GM10847 (cell line): ENCODE results near the gene BACE1.

Experiments used
- POLR2A ChIP-seq: IDR thresholded peaks from 2 replicates; pipeline ENCODE4 v1.6.1; 2011; ENCODE audit not compliant: insufficient read length; ENCODE audit errors: extremely low read depth

The BACE1 gene

DNA sequence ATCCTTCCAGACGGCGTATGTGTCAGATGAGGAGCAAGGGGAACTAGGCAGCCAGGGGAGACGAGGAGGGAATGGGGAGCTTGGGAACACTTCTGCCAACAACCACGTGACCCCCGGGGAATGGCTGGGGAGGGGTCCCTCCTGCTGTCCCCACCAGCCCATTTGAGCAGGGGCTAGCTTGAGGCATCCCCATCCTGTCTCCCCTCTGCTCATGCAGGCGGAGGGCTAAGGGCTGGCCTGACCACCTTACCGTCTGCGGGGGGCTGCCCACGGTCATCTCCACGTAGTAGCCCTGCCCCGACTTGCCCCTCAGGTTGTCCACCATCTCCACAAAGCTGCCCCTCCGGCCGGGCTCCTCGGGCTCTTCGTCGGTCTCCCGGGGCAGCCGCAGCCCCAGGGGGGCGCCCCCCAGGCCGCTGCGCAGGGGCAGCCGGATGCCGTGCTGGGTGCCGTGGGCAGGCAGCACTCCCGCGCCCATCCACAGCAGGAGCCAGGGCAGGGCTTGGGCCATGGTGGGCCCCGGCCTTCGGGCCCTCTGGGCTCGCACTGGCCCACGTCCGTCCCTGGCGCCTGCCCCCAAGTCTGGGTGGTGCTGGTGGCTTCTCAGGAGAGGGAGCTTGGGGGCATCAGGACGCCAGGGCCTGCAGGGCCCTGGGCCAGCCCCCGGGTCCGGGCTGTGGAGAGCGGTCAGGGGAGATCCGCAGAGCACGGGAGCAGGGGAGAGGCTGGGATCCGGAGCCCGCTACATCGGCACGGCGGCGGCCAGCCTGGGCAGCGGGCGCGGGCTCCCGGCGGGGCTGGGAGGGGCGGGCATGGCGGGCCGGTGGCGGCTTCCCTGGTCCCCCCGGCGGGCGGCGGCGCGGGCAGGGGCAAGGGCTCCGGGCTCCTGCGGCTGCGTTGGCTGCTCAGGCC is 515 bp downstream of the BACE1 start:
- TF ChIP-seq POLR2A = no peak

DNA sequence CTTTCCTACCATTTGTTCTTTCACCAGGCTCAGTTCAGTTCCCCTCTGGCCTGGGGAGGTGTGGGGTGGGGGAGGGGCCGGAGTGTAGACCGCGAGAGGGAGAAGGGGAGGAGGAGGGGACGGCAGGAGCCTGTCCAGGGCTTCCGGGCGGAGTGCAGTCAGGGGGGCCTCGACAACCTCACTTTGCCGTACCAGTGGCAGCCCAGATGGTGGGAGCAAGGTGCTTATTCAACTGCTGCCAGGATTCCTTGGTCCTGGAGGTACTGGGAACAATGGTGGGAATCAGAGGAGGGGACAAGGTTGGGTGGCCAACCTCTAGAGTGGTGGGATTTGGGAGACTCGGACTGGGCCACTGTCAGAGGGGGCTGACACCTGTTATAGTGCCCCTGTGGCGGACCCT is 1.2 kb downstream of the BACE1 start:
- no peak for TF ChIP-seq POLR2A

DNA sequence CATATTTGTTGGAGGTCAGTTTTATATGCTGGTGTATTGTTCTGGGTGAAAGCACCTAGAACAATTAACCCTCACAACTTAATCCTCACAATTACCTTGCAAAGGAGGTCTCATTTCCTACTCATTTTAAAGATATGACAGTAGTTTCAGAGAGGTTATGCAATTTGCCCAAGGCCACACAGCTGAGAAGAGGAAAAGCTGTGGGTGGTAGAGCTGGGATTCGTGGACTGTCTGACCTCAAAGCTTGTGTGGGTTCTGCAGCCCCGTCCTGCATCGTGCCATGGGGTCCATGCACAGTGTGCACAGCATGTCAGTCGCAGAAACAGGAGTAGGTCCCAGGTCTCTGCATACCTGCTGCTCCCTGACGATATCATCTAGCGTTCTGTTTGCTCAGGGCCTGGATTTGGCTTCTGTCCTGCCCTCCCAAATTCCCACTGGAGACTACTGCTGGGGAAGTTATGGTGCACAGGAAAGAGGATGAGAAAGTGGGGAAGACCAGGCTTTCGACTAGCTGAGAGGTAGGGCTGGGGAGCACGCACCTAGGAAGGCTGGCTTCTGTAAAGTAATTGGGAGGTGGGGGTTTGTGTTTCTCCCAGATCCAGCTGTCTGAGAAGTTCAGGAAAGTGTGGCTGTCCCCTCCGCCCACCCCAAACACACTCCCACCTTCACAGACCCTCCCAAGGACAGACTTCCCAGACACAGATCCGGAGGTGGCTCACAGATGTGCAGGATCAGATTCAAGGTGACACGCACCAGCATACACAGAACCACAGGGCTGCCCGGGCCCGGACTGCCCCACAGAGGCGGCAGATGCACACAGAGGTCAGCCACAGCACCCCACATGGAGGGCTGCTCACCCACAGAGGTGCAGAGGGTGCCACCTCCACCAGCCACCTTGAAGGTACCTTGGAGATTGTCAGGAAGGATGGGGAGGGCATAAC is 2.0 kb downstream of the BACE1 start:
- TF ChIP-seq POLR2A = no peak

DNA sequence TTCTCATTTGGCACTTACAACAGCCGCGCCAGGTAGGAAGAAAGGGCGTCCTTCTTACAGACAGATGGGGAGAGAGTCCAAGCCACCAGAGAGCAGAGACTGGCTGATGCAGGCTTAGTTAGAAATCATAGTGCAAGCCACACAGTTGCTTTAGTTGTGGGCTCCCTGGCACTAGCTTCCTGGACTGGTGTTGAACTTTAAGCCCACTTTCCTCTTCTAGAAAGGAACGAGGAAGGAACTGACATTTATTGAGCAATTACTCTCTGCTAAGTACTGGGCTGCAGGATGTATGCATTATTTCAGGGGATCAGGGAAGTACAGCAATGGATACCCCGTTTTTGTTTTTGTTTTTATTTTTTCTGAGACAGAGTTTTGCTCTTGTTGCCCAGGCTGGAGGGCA is 3.0 kb downstream of the BACE1 start:
- TF ChIP-seq POLR2A = no peak

DNA sequence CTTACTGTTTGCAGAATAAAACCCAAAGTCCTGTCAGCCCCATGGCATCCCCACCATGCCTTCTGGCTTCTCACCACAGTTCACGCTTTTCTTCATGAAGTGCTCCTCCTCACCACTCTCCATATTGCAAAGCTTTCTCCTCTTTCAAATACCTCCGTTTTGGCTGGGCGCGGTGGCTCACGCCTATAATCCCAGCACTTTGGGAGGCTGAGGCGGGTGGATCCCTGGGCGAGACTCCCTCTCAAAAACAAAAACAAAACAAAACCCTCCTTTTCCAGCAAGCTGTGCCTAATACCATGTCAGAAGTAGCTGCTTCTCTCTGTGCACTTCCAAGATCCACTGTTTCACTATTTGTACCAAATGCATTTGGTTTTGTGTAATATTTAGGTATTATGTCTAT is 6.7 kb downstream of the BACE1 start:
- no peak for TF ChIP-seq POLR2A

DNA sequence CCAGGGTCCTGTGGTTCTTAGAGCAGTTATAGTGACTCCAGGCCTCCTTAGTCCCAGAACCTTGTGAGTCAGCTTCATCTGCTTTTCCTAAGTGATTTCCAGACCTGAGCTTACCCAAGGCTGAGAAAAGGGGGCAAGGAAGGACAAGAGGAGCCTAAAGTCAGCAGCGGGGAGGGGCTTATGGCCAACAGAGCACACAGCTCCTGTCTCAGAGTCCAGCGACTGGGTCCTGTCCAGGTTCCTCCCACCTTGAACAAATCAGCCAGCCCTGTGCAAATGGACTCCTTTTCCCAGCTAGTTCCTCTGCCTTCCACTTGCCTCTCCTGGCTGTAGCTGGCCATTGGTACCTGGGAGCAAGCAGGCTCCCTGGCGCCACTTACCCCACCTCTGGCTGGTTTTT is 10.9 kb downstream of the BACE1 start:
- no peak for TF ChIP-seq POLR2A

DNA sequence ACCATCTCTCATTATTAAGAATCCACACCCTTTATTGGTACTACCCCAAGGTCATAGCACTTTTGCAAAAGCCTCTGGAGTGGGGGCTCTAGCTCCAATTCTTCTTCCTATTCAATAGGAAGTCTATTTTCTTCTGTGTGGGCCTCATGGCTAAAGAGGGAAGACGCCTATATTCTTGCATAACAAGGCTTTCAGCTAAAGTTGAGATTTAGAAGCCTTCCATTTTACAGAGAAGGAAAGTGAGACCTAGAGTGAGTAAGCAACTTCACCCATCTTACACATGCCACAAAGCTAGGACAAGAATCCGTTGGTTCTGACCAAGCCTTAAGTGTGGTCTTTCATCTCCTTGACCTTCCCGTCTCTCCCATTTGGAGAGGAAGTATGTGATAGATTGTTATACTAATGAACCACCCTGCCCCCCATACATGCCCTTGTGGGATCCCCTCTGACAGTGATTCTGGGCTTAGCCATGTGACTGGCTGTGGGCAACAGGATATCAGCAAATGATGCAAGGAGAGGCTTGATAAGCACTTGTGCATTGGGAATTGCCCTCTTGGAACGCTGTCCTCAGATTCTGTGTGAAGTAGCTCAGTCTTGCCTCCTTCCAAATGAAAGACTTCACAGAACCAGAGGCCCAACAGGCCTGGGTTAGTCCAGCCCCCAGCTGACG is 12.3 kb downstream of the BACE1 start:
- TF ChIP-seq POLR2A = no peak

DNA sequence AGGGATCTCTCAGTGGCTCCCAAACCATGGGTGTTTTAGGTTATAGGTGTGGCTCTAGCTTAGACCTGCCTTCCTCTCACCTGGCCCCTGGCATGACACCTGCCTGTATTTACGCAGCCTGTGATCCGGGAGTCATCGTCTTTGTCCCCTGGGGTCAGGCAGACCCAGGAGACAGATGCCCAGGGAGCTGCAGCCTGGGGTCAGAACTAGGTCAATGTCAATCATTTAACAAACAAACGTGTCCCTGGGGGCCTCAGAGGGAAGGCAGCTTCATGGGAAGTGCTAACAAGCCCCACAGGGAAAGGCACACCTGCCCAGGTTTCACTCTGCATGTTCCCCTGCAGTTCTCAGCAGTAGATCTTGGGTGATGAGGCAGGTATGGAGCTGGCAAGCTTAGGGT is 13.0 kb downstream of the BACE1 start:
- no peak for TF ChIP-seq POLR2A

DNA sequence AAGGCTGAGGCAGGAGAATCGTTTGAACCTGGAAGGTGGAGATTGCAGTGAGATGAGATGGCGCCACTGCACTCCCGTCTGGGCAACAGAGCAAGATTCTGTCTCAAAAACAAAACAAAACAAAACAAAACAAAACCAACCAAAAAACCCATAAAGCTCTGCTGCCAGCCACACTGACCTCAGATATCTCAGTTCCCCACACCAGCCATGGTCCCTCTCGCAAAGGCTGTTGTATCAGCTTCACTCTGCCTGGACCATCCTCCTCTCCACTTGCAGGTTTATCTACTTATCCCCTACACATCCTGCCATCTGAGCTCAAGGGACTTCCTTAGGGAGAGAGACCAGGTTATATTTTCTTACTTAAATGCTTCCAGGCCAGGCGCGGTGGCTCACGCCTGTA is 13.8 kb downstream of the BACE1 start:
- TF ChIP-seq POLR2A = no peak

DNA sequence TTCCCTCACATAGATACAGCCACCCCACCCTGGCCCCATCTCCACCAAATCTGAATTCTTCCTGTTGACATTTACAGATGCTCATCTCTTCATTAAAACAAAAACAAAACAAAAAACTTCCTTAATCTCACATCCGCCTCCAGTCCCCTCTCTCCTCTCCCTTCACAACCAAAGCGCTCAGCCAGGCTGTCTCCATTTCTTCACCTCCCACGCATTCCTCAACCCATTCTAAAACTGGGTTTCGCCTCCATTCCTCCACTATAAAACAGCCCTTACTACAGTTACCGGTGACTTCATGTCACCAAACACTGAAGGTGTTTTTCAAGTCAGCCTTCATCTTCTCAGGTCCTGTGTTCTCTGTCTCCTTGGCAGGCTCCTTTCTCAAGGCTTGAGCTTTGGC is 15.3 kb downstream of the BACE1 start:
- TF ChIP-seq POLR2A = no peak

DNA sequence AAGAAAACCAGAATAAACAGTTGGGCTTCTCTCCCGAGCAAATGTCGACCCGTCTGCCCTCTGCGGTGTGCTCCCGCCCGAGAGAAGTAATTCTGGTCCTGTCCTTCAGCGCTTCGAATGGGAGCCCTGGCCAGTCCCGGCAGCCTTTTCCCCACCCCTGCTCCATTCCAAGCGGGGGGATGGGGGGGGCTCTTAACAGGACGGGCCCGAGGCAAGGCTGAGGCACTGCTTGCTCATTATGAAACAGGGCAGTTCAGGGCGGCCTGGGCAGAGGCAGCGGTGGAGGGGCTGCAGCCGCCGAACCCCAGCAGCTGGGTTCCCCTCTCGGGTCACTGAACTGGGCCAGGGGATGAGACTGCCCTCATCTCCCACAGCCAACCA is 15.8 kb downstream of the BACE1 start:
- TF ChIP-seq POLR2A = no peak

DNA sequence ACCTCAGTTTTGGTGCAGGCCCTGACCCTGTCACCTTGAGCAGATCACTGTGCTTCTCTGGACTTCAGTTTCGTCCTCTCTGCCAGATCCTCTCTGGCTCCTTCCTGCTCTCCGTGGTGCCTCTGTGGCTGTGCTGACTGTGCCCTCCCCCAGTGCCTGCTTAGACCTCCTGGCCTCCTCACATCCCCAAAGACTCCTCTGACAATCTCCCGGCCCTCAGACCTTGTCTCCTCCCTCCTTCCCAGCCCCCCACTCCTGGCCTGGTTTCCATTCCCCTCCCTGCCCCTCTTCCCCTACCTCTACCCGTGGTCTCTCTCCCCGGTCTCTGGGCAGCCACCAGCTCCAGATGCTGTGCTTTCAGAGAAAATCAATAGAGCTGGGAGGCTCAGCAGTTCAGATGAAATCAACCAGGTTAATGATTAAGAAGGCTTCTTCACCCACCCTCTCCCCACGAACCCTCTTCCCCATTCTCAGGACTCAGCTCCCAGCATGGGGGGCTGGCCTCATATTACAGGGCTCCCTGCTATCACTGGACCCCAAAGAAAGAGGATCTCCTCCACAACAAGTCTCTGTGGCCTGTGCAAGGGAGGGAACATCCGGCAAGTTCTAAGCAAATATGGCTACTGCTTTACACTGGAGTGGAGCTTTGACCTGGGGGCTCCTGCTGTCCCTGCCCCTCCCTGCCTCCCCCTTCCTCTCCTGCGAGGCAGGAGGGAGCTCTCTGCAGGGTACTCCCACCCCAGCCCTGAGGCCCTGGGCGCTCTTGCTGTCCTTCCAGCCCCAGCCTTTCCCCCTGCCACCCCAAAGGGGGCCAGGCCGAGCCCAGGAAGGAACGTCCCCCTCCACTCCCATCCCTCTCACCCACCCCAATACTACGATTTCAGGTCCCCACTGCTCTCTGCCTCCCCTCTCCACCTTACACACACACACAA is 16.4 kb downstream of the BACE1 start:
- no peak for TF ChIP-seq POLR2A

DNA sequence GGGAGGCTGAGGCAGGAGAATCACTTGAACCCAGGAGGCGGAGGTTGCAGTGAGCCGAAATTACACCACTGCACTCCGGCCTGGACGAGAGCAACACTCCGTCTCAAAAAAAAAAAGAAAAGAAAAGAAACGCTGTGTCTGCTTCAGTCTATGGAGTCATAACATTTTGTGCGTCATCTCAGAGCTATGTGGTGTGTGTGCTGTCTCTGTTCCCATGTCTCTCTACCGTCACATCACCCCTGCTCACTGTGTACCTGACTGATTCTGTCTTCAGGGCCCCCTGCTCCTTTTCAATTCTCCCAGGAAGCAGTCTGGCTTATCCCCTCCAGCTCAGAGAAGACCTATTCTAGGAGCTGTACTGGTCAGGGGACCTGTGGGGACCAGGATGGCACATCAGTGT is 17.9 kb downstream of the BACE1 start:
- no peak for TF ChIP-seq POLR2A

DNA sequence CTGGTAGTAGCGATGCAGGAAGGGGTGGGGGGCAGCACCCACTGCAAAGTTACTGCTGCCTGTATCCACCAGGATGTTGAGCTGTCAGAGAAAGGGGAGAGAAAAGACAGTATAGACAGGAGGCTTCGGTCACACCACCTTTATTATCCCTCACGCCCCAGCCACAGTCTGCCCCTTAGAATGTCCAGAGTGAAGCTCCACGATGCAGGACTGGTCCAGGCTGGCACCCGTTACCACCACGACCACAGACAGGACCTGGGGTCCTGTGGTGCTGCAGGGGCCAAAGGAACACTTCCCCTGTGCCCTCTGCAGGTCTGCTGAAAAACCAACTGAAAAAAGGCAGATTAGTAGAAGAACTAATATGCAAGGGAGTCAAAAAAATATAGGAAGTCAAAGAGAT is 19.2 kb downstream of the BACE1 start:
- TF ChIP-seq POLR2A = no peak

DNA sequence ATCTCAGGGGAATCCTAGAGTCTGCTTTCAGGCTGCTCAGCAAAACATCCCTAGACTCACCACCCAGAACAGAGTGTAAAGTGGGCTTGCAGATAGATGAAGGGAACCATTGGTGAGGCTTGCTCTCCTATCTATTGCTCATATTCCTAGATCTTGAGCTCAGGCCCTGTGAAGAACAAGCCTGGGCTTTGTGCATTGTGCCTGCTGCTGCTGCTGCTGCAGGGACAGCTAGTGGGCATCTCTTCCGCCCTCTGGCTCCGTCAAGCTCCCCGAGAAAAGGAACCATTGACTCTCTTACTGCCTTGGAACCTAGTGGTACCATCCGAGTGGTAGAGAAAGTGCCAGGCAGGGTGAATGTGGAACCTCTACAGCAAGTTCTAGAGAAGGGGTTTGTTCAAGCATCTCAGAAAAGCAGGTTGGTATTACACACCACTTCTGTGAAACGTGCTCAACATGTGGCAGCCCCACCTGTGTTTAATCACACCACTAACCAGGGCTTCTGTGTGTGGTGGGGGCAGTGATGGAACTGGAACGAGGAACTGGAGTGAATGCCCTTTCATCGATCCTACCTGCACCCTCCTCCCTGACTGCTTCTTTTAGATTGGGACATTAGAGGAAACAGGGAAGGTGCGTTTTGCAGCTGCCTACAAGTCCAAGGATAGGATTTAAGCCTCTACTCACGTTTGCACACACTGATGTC is 20.5 kb downstream of the BACE1 start:
- no peak for TF ChIP-seq POLR2A
